Pons (tissue), 1 donor: ENCODE results near the gene CFAP221.
A peak's percentile ranks its signal among the peaks of the same experiment; 100 is the strongest.

ENCODE experiments used
- DNase-seq: peaks from one replicate; pipeline ENCODE4 v3.0.0-alpha.2; 2016; ENCODE audit warnings: low spot score

Gene CFAP221

GRCh38 chr2:119645173-119645855 lies 101.1 kb downstream of the CFAP221 start:
- DNase-seq: no peak

GRCh38 chr2:119646149-119646548 lies 101.9 kb downstream of the CFAP221 start:
- no peak for DNase-seq

- no peak for DNase-seq
Observed at GRCh38 chr2:119647440-119648169, 103.4 kb downstream of the CFAP221 start.

GRCh38 chr2:119649364-119649917 lies 105.2 kb downstream of the CFAP221 start:
- no peak for DNase-seq

- no peak for DNase-seq
Observed at GRCh38 chr2:119650206-119650605, 106.0 kb downstream of the CFAP221 start.

GRCh38 chr2:119650846-119651370 lies 106.7 kb downstream of the CFAP221 start:
- no peak for DNase-seq

GRCh38 chr2:119657466-119658145 lies 113.4 kb downstream of the CFAP221 start:
- no peak for DNase-seq

GRCh38 chr2:119659601-119660342 lies 115.5 kb downstream of the CFAP221 start:
- peak; percentile 45 for DNase-seq

GRCh38 chr2:119660343-119660658 lies 116.1 kb downstream of the CFAP221 start:
- no peak for DNase-seq

GRCh38 chr2:119662297-119662696 lies 118.0 kb downstream of the CFAP221 start:
- no peak for DNase-seq

- DNase-seq: no peak
Observed at GRCh38 chr2:119668546-119668945, 124.3 kb downstream of the CFAP221 start.

- no peak for DNase-seq
Observed at GRCh38 chr2:119671016-119671415, 126.8 kb downstream of the CFAP221 start.

GRCh38 chr2:119671752-119672151 lies 127.5 kb downstream of the CFAP221 start:
- no peak for DNase-seq

- no peak for DNase-seq
Observed at GRCh38 chr2:119672161-119672862, 128.1 kb downstream of the CFAP221 start.

GRCh38 chr2:119673796-119674195 lies 129.5 kb downstream of the CFAP221 start:
- no peak for DNase-seq

- DNase-seq: no peak
Observed at GRCh38 chr2:119674711-119675500, 130.7 kb downstream of the CFAP221 start.

- DNase-seq: no peak
Observed at GRCh38 chr2:119678021-119678656, 133.9 kb downstream of the CFAP221 start.

GRCh38 chr2:119679526-119679837 lies 135.2 kb downstream of the CFAP221 start:
- DNase-seq: no peak

GRCh38 chr2:119679846-119680245 lies 135.6 kb downstream of the CFAP221 start:
- no peak for DNase-seq
